ENCODE data around the gene RGS9BP.

GRCh38 chr19:32674931-32675719 lies 523 bp upstream of the RGS9BP start, which contains the start of gene ANKRD27:
- peak in 1 of 6 experiments; percentile 46 for TF ChIP-seq CTCF (IDR thresholded peaks at IDR 0.05)
- TF ChIP-seq POLR2A (IDR thresholded peaks at IDR 0.05) = peak in 2 of 4 donors; percentile 30 to 71
